ENCODE measurements around the gene DYDC2. TPM values are rescaled to one million over a fixed set of nuclear protein-coding genes. Genes with fewer than 3 reads are reported as not detected.

The DYDC2 gene
- total RNA-seq, 1 donor from 2014 or later: 0.20 TPM

- Mint-ChIP-seq H3K4me3 (no peak overlapping the region), H3K27ac (no peak overlapping the region), H3K9me3 (no peaks in the 10 kb centered on the region), H3K27me3 (ENCODE audit: low read depth) (peaks cover 17% of the 10 kb centered on the region), H3K36me3 (no peaks in the 10 kb centered on the region), H3K4me1 (peaks cover 19% of the 10 kb centered on the region)
- no peak for TF ChIP-seq CTCF (IDR thresholded peaks at IDR 0.05; ENCODE audit: unreplicated experiment)
- no peak for DNase-seq (ENCODE audit: low spot score in 2 of 2, unreplicated experiment in 2 of 2)
Measured at GRCh38 chr10:80390740-80391139, 34.2 kb downstream of the DYDC2 start.

GRCh38 chr10:80392250-80392649, 35.7 kb downstream of the DYDC2 start:
- Mint-ChIP-seq H3K27me3 (ENCODE audit: low read depth) (peaks cover 24% of the 10 kb centered on the region), H3K4me1 (peaks cover 13% of the 10 kb centered on the region), H3K27ac (no peak overlapping the region), H3K36me3 (no peaks in the 10 kb centered on the region), H3K4me3 (no peak overlapping the region), H3K9me3 (no peaks in the 10 kb centered on the region)
- no peak for TF ChIP-seq CTCF (IDR thresholded peaks at IDR 0.05; ENCODE audit: unreplicated experiment)
- DNase-seq (ENCODE audit: low spot score in 2 of 2, unreplicated experiment in 2 of 2): no peak

- H3K4me3 Mint-ChIP-seq: no peak overlapping the region
- peaks cover 27% of the 10 kb centered on the region for H3K27me3 Mint-ChIP-seq (ENCODE audit: low read depth)
- no peak for TF ChIP-seq CTCF (IDR thresholded peaks at IDR 0.05; ENCODE audit: unreplicated experiment)
- no peaks in the 10 kb centered on the region for H3K36me3 Mint-ChIP-seq
- H3K9me3 Mint-ChIP-seq: no peaks in the 10 kb centered on the region
- H3K4me1 Mint-ChIP-seq: peaks cover 9% of the 10 kb centered on the region
- peak overlapping the region; percentile 35 for H3K27ac Mint-ChIP-seq
- no peak for DNase-seq (ENCODE audit: low spot score in 2 of 2, unreplicated experiment in 2 of 2)
Measured at GRCh38 chr10:80394358-80394916, 37.9 kb downstream of the DYDC2 start.

- Mint-ChIP-seq H3K4me3 (no peak overlapping the region), H3K36me3 (no peaks in the 10 kb centered on the region), H3K4me1 (peaks cover 12% of the 10 kb centered on the region), H3K27ac (no peak overlapping the region), H3K9me3 (no peaks in the 10 kb centered on the region), H3K27me3 (ENCODE audit: low read depth) (peaks cover 18% of the 10 kb centered on the region)
- no peak for DNase-seq (ENCODE audit: low spot score in 2 of 2, unreplicated experiment in 2 of 2)
- TF ChIP-seq CTCF (IDR thresholded peaks at IDR 0.05; ENCODE audit: unreplicated experiment): no peak
Measured at GRCh38 chr10:80397014-80397413, 40.4 kb downstream of the DYDC2 start.

GRCh38 chr10:80400136-80400804, 43.7 kb downstream of the DYDC2 start:
- no peaks in the 10 kb centered on the region for H3K9me3 Mint-ChIP-seq
- no peak for DNase-seq (ENCODE audit: low spot score in 2 of 2, unreplicated experiment in 2 of 2)
- no peak overlapping the region for H3K27ac Mint-ChIP-seq
- peaks cover 15% of the 10 kb centered on the region for H3K27me3 Mint-ChIP-seq (ENCODE audit: low read depth)
- peaks cover 3% of the 10 kb centered on the region for H3K4me1 Mint-ChIP-seq
- H3K36me3 Mint-ChIP-seq: no peaks in the 10 kb centered on the region
- no peak for TF ChIP-seq CTCF (IDR thresholded peaks at IDR 0.05; ENCODE audit: unreplicated experiment)
- no peak overlapping the region for H3K4me3 Mint-ChIP-seq

Measured in mesothelial cell of epicardium (in vitro differentiated cells).